Peyer's patch (tissue), 4 donors: ENCODE data around the gene MARCHF11.

Source experiments
- POLR2A ChIP-seq, 2 donors: fragments of 450-650 bp; IDR thresholded peaks; one replicate each; pipeline ENCODE4 v1.5.1; 2017; ENCODE audit warnings: antibody characterized with exemption in 2 of 2, mild to moderate bottlenecking in 2 of 2, moderate library complexity in 2 of 2
- TF ChIP-seq, protein P1 (sequence below), 6 experiments: fragments of 450-650 bp in 4 of 6; fragments of 200-600 bp in 2 of 6; sonication (generic) in 1 of 6; IDR thresholded peaks; one replicate each; pipeline ENCODE4 v1.5.1; 2017 to 2019; ENCODE audit warnings: antibody characterized with exemption in 6 of 6, mild to moderate bottlenecking in 3 of 6, moderate library complexity in 1 of 6

DNA sequence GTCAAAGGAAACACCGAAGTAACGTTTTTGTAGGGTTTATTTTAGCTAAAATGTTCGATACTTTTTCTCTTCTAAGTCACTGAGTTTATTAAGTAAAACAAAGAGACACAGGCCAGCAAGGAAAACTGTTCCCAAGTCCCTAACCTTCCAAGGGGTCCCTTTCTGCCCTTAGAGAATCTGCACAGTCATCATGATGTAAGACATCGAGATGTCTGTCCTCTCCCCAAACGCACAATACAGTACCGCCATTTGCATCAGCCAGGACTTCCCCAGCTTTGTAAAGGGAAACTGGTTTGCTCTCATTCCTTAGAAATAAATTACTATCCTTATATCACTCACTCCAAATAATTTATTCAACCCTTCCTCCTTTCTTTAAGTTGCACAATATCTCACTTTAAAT is 89.3 kb downstream of the MARCHF11 start:
- TF ChIP-seq, protein P1, sequence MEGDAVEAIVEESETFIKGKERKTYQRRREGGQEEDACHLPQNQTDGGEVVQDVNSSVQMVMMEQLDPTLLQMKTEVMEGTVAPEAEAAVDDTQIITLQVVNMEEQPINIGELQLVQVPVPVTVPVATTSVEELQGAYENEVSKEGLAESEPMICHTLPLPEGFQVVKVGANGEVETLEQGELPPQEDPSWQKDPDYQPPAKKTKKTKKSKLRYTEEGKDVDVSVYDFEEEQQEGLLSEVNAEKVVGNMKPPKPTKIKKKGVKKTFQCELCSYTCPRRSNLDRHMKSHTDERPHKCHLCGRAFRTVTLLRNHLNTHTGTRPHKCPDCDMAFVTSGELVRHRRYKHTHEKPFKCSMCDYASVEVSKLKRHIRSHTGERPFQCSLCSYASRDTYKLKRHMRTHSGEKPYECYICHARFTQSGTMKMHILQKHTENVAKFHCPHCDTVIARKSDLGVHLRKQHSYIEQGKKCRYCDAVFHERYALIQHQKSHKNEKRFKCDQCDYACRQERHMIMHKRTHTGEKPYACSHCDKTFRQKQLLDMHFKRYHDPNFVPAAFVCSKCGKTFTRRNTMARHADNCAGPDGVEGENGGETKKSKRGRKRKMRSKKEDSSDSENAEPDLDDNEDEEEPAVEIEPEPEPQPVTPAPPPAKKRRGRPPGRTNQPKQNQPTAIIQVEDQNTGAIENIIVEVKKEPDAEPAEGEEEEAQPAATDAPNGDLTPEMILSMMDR (IDR thresholded peaks at IDR 0.05): no peak
- no peak for TF ChIP-seq POLR2A (IDR thresholded peaks at IDR 0.05)
